SK-N-SH (cell line): ENCODE data around the gene PSMC3IP. TPM values are rescaled to one million over a fixed set of nuclear protein-coding genes. Genes with fewer than 3 reads are reported as not detected.
A peak's percentile ranks its signal among the peaks of the same experiment; 100 is the strongest.

Experiments used
- CTCF ChIA-PET: fragments of 300-600, 350-600 bp; formaldehyde crosslinking; extraction: SDS; loops from one replicate; lab custom pipeline; 2021; lab: Yijun Ruan, JAX
- POLR2A ChIA-PET: fragments of 350-600 bp; sonication (Branson Sonifier 250); formaldehyde crosslinking; extraction: SDS; loops from one replicate; lab custom pipeline; 2020; ENCODE audit warnings: antibody characterized with exemption, inconsistent platforms; lab: Yijun Ruan, JAX
- DNase-seq: peaks from one replicate; pipeline ENCODE4 v3.0.0; 2012
- H2AFZ ChIP-seq: fragments of 200-600 bp; sonication (generic); 2 replicates; pipeline ENCODE4 v1.8.1; 2016; ENCODE audit warnings: antibody characterized with exemption, mild to moderate bottlenecking, low read depth
- H3F3A ChIP-seq: fragments of 200-600 bp; sonication (generic); replicated peaks from 2 replicates; pipeline ENCODE3; 2016; ENCODE audit warnings: antibody characterized with exemption, mild to moderate bottlenecking; ENCODE audit not compliant: insufficient read depth
- H3K27ac ChIP-seq, 2 experiments: fragments of 200-500 bp in 1 of 2; fragments of 200-600 bp in 1 of 2; sonication (Bioruptor generic) in 1 of 2; sonication (generic), shearing (Covaris generic) in 1 of 2; 2 replicates each; pipeline versions ENCODE4 v1.5.1 to v1.6.1; 2014 to 2016; ENCODE audit warnings: low read depth in 2 of 2, inconsistent platforms in 1 of 2, low read length in 1 of 2, mild to moderate bottlenecking in 1 of 2, mixed read lengths in 1 of 2
- H3K27me3 ChIP-seq: fragments of 200-600 bp; sonication (generic), shearing (Covaris generic); 2 replicates; pipeline ENCODE4 v1.6.1; 2016; ENCODE audit warnings: mixed run types; ENCODE audit not compliant: insufficient read depth
- H3K36me3 ChIP-seq, 2 experiments: fragments of 200-500 bp in 1 of 2; fragments of 200-600 bp in 1 of 2; sonication (Bioruptor generic) in 1 of 2; sonication (generic) in 1 of 2; replicated peaks in 1 of 2; 2 replicates each; pipeline versions ENCODE3 to v1.5.1; 2014 to 2016; ENCODE audit warnings: low read length in 1 of 2, mild to moderate bottlenecking in 1 of 2; ENCODE audit not compliant: insufficient read depth in 2 of 2, control insufficient read depth in 1 of 2
- H3K4me1 ChIP-seq, 2 experiments: fragments of 200-500 bp in 1 of 2; fragments of 200-600 bp in 1 of 2; sonication (Bioruptor generic) in 1 of 2; sonication (generic), shearing (Covaris generic) in 1 of 2; 2 replicates each; pipeline versions ENCODE4 v1.5.1 to v1.6.1; 2014 to 2016; ENCODE audit warnings: low read depth in 1 of 2, low read length in 1 of 2, mixed run types in 1 of 2; ENCODE audit not compliant: insufficient read depth in 2 of 2, control insufficient read depth in 1 of 2
- H3K4me2 ChIP-seq: fragments of 200-600 bp; sonication (generic), shearing (Covaris generic); 2 replicates; pipeline ENCODE4 v1.6.1; 2017; ENCODE audit warnings: mixed run types
- H3K4me3 ChIP-seq, 2 experiments: fragments of 200-500 bp in 1 of 2; fragments of 200-600 bp in 1 of 2; sonication (Bioruptor generic) in 1 of 2; sonication (generic), shearing (Covaris generic) in 1 of 2; 2 replicates each; pipeline versions ENCODE4 v1.5.1 to v1.8.1; 2014 to 2016; ENCODE audit warnings: low read depth in 2 of 2, inconsistent platforms in 1 of 2, low read length in 1 of 2, mild to moderate bottlenecking in 1 of 2, mixed read lengths in 1 of 2, moderate library complexity in 1 of 2
- H3K79me2 ChIP-seq: fragments of 200-600 bp; sonication (generic); 2 replicates; pipeline ENCODE4 v1.8.1; 2017; ENCODE audit warnings: mild to moderate bottlenecking; ENCODE audit not compliant: insufficient read depth
- H3K9ac ChIP-seq: fragments of 200-600 bp; sonication (generic); 2 replicates; pipeline ENCODE4 v1.6.1; 2017; ENCODE audit warnings: mixed run types
- H3K9me2 ChIP-seq: fragments of 200-600 bp; sonication (generic); 2 replicates; pipeline ENCODE4 v1.6.1; 2017; ENCODE audit warnings: mixed run types
- H3K9me3 ChIP-seq: fragments of 200-600 bp; sonication (generic); 2 replicates; pipeline ENCODE4 v1.6.1; 2017; ENCODE audit warnings: mixed run types, mild to moderate bottlenecking, moderate library complexity
- H4K20me1 ChIP-seq: fragments of 200-600 bp; sonication (generic); 2 replicates; pipeline ENCODE4 v1.6.1; 2017; ENCODE audit warnings: mild to moderate bottlenecking, mixed run types; ENCODE audit not compliant: insufficient read depth
- EP300 ChIP-seq, 2 experiments: IDR thresholded peaks; 2 replicates each; pipeline versions ENCODE4 v1.4.0 to v1.6.1; 2012; ENCODE audit warnings: borderline replicate concordance in 1 of 2, low read depth in 1 of 2, low read length in 1 of 2
- EZH2phosphoT487 ChIP-seq: fragments of 200-600 bp; sonication (generic); IDR thresholded peaks from 2 replicates; pipeline ENCODE4 v1.6.1; 2017; ENCODE audit warnings: low read depth, mixed run types, mild to moderate bottlenecking, antibody characterized with exemption, moderate library complexity, borderline replicate concordance
- GATA2 ChIP-seq: sonication (generic); formaldehyde crosslinking; IDR thresholded peaks from 2 replicates; pipeline ENCODE4 v1.5.0; 2020; ENCODE audit warnings: mild to moderate bottlenecking, missing genetic modification reagents
- IRF3 ChIP-seq: fragments of 150-350 bp; IDR thresholded peaks from 2 replicates; pipeline ENCODE4 v1.6.1; 2016; ENCODE audit warnings: mild to moderate bottlenecking, low read depth, low read length
- MEF2A ChIP-seq: IDR thresholded peaks from 2 replicates; pipeline ENCODE4 v1.4.0; 2012; ENCODE audit warnings: low read depth, borderline replicate concordance
- NRF1 ChIP-seq: IDR thresholded peaks from 2 replicates; pipeline ENCODE4 v1.6.1; 2012; ENCODE audit warnings: low read depth, mild to moderate bottlenecking, low read length
- PBX3 ChIP-seq: IDR thresholded peaks from 2 replicates; pipeline ENCODE4; 2012
- RAD21 ChIP-seq: IDR thresholded peaks from 2 replicates; pipeline ENCODE4 v1.6.1; 2012; ENCODE audit warnings: mild to moderate bottlenecking, low read length
- RCOR1 ChIP-seq: fragments of 150-350 bp; IDR thresholded peaks from 2 replicates; pipeline ENCODE4 v1.6.1; 2017; ENCODE audit warnings: antibody characterized with exemption, low read length
- RFX5 ChIP-seq: IDR thresholded peaks from 2 replicates; pipeline ENCODE4 v1.6.1; 2012; ENCODE audit warnings: mild to moderate bottlenecking, improper control_type of control experiment, low read length
- RXRA ChIP-seq: IDR thresholded peaks from 2 replicates; pipeline ENCODE4 v1.4.0; 2012; ENCODE audit warnings: low read depth, mild to moderate bottlenecking, borderline replicate concordance
- SMC3 ChIP-seq: IDR thresholded peaks from 2 replicates; pipeline ENCODE4 v1.6.1; 2012; ENCODE audit warnings: low read depth, low read length, improper control_type of control experiment
- TCF12 ChIP-seq: IDR thresholded peaks from 2 replicates; pipeline ENCODE4 v1.4.0; 2012
- WGBS: methylation state at CpG from one replicate; pipeline ENCODE4 v1.1.6; 2017; ENCODE audit warnings: low lambda C conversion rate; 5-methylcytosine and 5-hydroxymethylcytosine counted together
- polyA plus RNA-seq, 3 experiments: library from polyadenylated mRNA; depleted of rRNA; stranded (reverse); fragments of >200 nt; gene quantifications; 2 replicates each; pipeline ENCODE4 v1.2.3, GENCODE V29; 2012
- TF ChIP-seq, protein P1 (sequence below): IDR thresholded peaks from 2 replicates; pipeline ENCODE4 v1.4.0; 2012; ENCODE audit warnings: low read depth, borderline replicate concordance

PSMC3IP gene
- polyA plus RNA-seq, 1 of the 3 experiments (the other 2 are of a cell fraction), result 17.3 TPM

DNA sequence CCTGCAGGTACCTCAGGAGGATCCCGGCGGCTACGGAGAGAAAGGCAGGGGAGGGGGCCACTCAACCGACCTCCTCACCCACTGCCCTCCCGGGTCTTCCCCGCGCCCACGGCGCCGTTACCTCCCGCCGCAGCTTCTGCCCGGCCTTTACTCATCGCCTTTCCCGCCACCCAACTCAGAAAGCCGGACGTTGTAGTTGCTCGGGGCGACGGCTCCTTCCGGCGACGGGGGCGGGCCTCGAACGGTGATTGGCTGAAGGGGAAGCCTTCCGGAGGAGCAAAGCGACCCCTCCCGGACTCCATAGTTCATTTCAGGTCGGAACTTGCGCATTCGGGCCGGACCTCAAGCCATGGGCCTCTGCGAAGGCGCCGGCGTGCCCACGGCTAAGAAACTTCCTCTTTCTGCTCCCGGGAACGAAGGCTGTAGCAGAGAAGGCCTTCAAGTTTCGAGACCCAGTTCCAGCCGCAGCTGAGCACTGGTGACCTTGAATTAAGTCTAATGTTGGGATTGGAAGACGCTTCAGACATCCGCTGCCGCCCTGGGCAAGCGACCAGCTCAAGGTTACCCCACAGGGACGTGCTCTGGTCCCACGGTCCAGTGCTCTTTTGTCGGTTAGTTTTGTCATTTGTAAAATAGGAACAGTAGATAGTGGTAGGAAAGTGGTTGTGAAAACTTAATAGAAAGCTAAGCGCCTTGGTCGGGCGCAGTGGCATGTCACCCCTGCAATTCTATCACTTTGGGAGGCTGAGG, at the start of gene PSMC3IP (continued):
- TF ChIP-seq, protein P1, sequence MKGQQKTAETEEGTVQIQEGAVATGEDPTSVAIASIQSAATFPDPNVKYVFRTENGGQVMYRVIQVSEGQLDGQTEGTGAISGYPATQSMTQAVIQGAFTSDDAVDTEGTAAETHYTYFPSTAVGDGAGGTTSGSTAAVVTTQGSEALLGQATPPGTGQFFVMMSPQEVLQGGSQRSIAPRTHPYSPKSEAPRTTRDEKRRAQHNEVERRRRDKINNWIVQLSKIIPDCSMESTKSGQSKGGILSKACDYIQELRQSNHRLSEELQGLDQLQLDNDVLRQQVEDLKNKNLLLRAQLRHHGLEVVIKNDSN, result no peak
- TF ChIP-seq SMC3 (no peak), RAD21 (no peak), MEF2A (no peak), IRF3 (peak; percentile 34; the same call in 1 of the 2 replicates), TCF12 (no peak), EP300 (IDR thresholded peaks at IDR 0.05; ENCODE audit: borderline replicate concordance in 1 of 2, low read depth in 1 of 2, low read length in 1 of 2) (0 out of 4 replicates have a peak, but pooled peaks of 1 of the 2 experiments have one; percentile 15), GATA2 (CRISPR knock-in tag) (no peak), RCOR1 (no peak), EZH2phosphoT487 (no peak), PBX3 (0 out of 2 replicates have a peak, but pooled peaks have one; percentile 9)
- TF ChIP-seq, all 33 proteins: peak for 13

GRCh38 chr17:42623732-42624596, 46.4 kb upstream of the PSMC3IP start:
- no peaks in the 10 kb centered on the region for H3F3A ChIP-seq
- H3K27ac ChIP-seq, result no peak overlapping the region
- no peaks in the 10 kb centered on the region for H3K9me3 ChIP-seq
- H3K9ac ChIP-seq, result no peak overlapping the region
- H3K4me1 ChIP-seq, result peaks cover 0 to 2% of the 10 kb centered on the region in 2 experiments; a peak in 1 of 4 replicates
- ChIA-PET CTCF (interaction anchor here (0.8 to 1.8 kb wide), 4 partner anchors 44 to 96 kb away, joined by 3 to 6 read pairs (median 3); no protein-coding TSS in a partner anchor), POLR2A (no interaction called here)
- DNase-seq, result no peak
- TF ChIP-seq RXRA (no peak), NRF1 (no peak), EZH2phosphoT487 (no peak), RFX5 (no peak)
- H3K27me3 ChIP-seq, result no peaks in the 10 kb centered on the region
- no peaks in the 10 kb centered on the region for H3K9me2 ChIP-seq
- H3K4me2 ChIP-seq, result no peak overlapping the region
- H3K4me3 ChIP-seq, result no peak overlapping the region
- WGBS, result 74% methylated on average over 7 of the region's 7 CpGs
- H4K20me1 ChIP-seq, result no peaks in the 10 kb centered on the region
- no peaks in the 10 kb centered on the region for H3K79me2 ChIP-seq
- no peak overlapping the region for H2AFZ ChIP-seq
- no peaks in the 10 kb centered on the region for H3K36me3 ChIP-seq
